Activated naive CD8-positive, alpha-beta T cell (primary cell): ENCODE data around the gene MYCBPAP.

ENCODE experiments used
- H3K27ac Mint-ChIP-seq: one replicate; pipeline ENCODE4 v1.8.0; 2021; ENCODE audit warnings: mixed read lengths
- H3K27me3 Mint-ChIP-seq: one replicate; pipeline ENCODE4 v1.8.0; 2021; ENCODE audit warnings: mixed read lengths
- H3K36me3 Mint-ChIP-seq: one replicate; pipeline ENCODE4 v1.8.0; 2021; ENCODE audit warnings: mixed read lengths
- H3K4me1 Mint-ChIP-seq: one replicate; pipeline ENCODE4 v1.8.0; 2021; ENCODE audit warnings: low read depth, mixed read lengths
- H3K4me3 Mint-ChIP-seq: one replicate; pipeline ENCODE4 v1.8.0; 2021; ENCODE audit warnings: mild to moderate bottlenecking, mixed read lengths
- H3K9me3 Mint-ChIP-seq: one replicate; pipeline ENCODE4 v1.8.0; 2021; ENCODE audit warnings: low read depth, mixed read lengths

Gene MYCBPAP

DNA sequence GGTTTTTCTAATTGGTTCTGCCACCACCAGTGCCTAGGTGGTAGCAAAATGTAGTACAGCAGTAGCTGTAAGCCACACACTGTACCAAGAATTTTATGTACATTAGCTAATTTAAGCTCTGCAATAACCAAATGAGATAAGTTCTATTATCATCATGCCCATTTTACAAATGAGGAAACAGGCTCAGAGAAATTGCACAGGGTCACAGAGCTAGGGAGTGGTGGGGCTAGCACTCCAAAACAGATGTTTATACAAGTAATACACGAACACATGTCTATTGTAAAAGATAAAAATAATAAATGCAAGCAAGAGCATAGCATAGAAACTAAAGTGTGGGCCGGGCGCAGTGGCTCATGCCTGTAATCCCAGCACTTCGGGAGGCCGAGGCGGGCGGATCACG lies 16.0 kb upstream of the MYCBPAP start:
- peaks cover 2% of the 10 kb centered on the region for H3K36me3 Mint-ChIP-seq
- H3K9me3 Mint-ChIP-seq: no peaks in the 10 kb centered on the region
- H3K4me1 Mint-ChIP-seq: peaks cover 2% of the 10 kb centered on the region
- no peak overlapping the region for H3K27ac Mint-ChIP-seq
- H3K27me3 Mint-ChIP-seq: no peaks in the 10 kb centered on the region
- H3K4me3 Mint-ChIP-seq: no peak overlapping the region

DNA sequence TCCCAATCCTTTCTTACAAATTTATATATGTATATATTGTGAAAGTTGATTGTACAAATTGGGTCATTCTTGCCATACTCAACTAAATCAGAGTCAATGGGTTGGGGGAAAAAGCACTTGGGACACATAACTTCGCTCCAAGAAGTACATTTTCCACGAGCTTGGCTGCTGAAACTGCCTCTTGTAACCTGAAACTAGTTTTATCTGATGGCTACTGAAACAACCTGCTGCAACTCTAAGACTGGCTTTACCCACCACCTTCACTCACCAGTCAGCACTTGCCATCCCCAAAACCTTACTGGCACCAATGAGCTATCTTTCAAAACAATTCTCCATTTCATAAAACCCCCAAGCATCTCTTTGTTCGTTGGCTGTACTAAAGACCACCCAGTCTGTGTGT lies 14.5 kb upstream of the MYCBPAP start:
- H3K36me3 Mint-ChIP-seq: peaks cover 2% of the 10 kb centered on the region
- H3K27ac Mint-ChIP-seq: no peak overlapping the region

GRCh38 chr17:50495217-50495823 lies 12.9 kb upstream of the MYCBPAP start:
- Mint-ChIP-seq H3K4me1 (no peaks in the 10 kb centered on the region), H3K9me3 (no peaks in the 10 kb centered on the region), H3K27ac (no peak overlapping the region), H3K36me3 (peaks cover 2% of the 10 kb centered on the region), H3K27me3 (no peaks in the 10 kb centered on the region), H3K4me3 (no peak overlapping the region)

More for the DNA sequence above, 14.5 kb upstream of the MYCBPAP start:
- Mint-ChIP-seq H3K9me3 (no peaks in the 10 kb centered on the region), H3K4me3 (no peak overlapping the region), H3K27me3 (no peaks in the 10 kb centered on the region), H3K4me1 (no peaks in the 10 kb centered on the region)

DNA sequence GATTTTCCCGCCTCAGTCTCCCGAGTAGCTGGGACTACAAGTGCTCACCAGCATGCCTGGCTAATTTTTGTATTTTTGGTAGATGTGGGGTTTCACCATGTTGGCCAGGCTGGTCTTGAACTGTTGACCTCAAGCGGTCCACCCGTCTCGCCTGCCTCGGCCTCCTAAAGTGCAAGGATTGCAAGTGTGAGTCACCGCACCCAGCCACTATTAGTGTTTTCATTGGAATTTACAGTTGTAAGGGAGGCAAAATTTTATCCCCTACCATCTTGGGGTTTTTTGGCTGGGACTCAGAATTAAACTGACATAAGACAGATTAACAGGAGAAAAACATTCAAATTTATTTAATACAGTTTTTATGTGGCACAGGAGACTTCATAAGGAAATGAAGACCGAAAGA lies 12.3 kb upstream of the MYCBPAP start:
- no peak overlapping the region for H3K4me3 Mint-ChIP-seq
- no peaks in the 10 kb centered on the region for H3K9me3 Mint-ChIP-seq
- H3K36me3 Mint-ChIP-seq: peaks cover 2% of the 10 kb centered on the region
- no peaks in the 10 kb centered on the region for H3K27me3 Mint-ChIP-seq
- no peak overlapping the region for H3K27ac Mint-ChIP-seq
- no peaks in the 10 kb centered on the region for H3K4me1 Mint-ChIP-seq

DNA sequence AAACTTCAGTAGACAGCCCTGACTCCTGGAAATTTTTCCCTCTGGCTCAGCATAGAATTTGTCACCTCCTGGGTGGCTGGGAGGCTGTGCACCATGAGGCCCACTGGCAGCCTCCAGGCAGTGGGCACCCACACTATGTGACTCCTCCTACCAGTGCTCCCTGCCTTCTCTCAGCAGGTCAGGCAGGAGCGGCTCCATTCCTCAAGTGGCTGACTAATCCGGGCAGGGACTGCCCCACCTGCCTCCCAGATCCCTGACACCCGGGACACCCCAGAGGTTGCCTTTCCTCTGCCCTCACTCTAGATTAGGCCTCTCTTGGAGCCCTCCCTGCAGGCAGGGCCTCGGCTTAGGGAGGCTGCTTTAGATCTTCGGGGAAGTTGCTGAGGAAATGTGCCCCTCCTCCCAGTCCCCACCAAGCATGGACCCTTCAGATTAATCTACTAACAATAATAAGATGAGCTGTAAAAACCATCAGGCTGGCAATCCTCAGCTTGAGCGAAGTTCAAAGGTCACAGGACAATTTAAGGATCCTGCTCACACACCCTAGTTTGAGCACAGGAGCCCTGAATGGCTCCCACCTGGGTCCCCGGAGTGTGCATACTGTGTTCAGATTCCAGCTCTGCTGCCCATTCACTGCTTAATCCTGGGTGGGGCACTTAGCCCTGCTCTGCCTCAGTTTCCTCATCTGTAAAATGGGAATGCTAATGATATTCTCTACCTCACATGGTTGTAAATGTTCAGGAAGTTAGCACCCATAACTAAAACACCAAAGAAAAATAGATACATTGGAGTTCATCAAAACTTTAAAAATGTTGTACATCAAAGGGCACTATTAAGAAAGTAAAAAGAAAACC lies 10.0 kb upstream of the MYCBPAP start:
- Mint-ChIP-seq H3K27me3 (no peaks in the 10 kb centered on the region), H3K4me1 (no peaks in the 10 kb centered on the region), H3K27ac (no peak overlapping the region), H3K36me3 (no peaks in the 10 kb centered on the region), H3K9me3 (no peaks in the 10 kb centered on the region), H3K4me3 (no peak overlapping the region)

GRCh38 chr17:50499270-50499669 lies 9.0 kb upstream of the MYCBPAP start:
- no peaks in the 10 kb centered on the region for H3K36me3 Mint-ChIP-seq
- H3K4me3 Mint-ChIP-seq: no peak overlapping the region
- no peaks in the 10 kb centered on the region for H3K27me3 Mint-ChIP-seq
- H3K4me1 Mint-ChIP-seq: peaks cover 7% of the 10 kb centered on the region
- no peak overlapping the region for H3K27ac Mint-ChIP-seq
- H3K9me3 Mint-ChIP-seq: no peaks in the 10 kb centered on the region

- no peaks in the 10 kb centered on the region for H3K9me3 Mint-ChIP-seq
- no peaks in the 10 kb centered on the region for H3K36me3 Mint-ChIP-seq
- no peaks in the 10 kb centered on the region for H3K27me3 Mint-ChIP-seq
- peaks cover 11% of the 10 kb centered on the region for H3K4me1 Mint-ChIP-seq
- H3K4me3 Mint-ChIP-seq: no peak overlapping the region
- no peak overlapping the region for H3K27ac Mint-ChIP-seq
These were observed 8.5 kb upstream of the MYCBPAP start for GRCh38 chr17:50499721-50500120.

GRCh38 chr17:50501054-50501453 lies 7.2 kb upstream of the MYCBPAP start:
- Mint-ChIP-seq H3K27me3 (no peaks in the 10 kb centered on the region), H3K4me1 (peaks cover 24% of the 10 kb centered on the region), H3K9me3 (no peaks in the 10 kb centered on the region), H3K4me3 (no peak overlapping the region), H3K27ac (no peak overlapping the region), H3K36me3 (no peaks in the 10 kb centered on the region)

DNA sequence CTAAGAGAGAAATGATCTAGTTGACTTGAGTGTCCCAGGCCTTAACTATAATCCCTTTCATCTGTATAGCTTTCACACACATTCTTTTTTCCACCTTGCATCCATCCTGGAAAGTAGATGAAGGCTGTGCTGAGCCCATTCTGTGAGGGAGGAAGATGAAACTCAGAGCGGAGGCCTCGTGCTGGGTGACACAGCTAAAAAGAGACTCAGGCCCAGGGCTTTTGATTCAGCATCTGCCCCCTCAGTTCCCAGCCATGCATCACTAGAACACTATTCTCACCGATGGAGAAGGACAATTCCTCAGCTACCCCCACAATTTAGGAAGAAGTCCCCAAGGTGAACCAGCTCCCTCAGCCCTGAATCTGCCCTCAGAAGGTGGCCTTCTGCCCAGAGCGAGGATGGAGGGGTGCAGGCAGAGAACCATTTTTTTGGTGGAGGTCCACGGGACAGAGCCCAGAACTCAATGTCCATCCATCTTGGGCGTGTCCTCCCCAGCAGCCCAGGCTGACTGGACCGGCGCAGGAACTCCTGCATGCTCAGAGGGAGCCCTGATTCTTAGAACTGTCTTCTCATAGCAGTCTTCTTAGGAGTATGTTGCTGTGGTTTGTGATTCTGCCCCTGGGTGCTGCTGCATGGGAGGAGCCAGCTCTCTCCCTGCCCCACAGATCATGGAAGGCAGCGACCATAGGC lies 5.8 kb upstream of the MYCBPAP start:
- Mint-ChIP-seq H3K4me1 (peaks cover 24% of the 10 kb centered on the region), H3K4me3 (no peak overlapping the region), H3K9me3 (no peaks in the 10 kb centered on the region), H3K27me3 (no peaks in the 10 kb centered on the region), H3K27ac (no peak overlapping the region), H3K36me3 (no peaks in the 10 kb centered on the region)

DNA sequence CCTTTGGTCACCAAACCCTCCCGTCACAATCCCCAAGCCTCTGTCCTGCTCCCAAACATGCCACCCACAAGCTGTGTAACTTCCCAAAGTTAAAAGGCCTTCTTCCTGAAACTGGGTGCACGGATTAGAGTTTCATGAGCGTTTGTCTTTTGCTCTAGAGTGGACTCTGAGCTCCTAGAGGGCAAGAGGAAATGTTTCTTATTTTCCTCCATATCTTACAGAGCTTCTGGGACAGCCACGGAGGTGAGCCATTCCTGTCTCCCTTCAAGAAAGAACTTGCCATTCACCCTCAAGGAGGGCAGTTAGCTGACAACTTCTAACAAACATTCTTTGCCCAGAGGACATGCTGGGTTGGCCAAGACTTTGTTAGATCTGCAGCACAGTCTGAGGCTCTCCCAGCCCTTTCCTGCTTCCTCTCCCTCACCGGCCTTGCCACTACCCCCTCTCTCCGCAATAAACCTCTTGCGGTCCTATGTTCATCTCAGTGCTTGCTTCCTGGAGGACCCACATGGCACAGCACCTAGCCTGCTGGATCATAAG lies 2.6 kb upstream of the MYCBPAP start:
- Mint-ChIP-seq H3K36me3 (no peaks in the 10 kb centered on the region), H3K27me3 (no peaks in the 10 kb centered on the region), H3K9me3 (no peaks in the 10 kb centered on the region), H3K27ac (peak overlapping the region; percentile 46), H3K4me1 (peaks cover 41% of the 10 kb centered on the region), H3K4me3 (no peak overlapping the region)

GRCh38 chr17:50506298-50506697 lies 1.9 kb upstream of the MYCBPAP start:
- H3K27me3 Mint-ChIP-seq: no peaks in the 10 kb centered on the region
- peaks cover 47% of the 10 kb centered on the region for H3K4me1 Mint-ChIP-seq
- H3K9me3 Mint-ChIP-seq: no peaks in the 10 kb centered on the region
- no peaks in the 10 kb centered on the region for H3K36me3 Mint-ChIP-seq
- no peak overlapping the region for H3K4me3 Mint-ChIP-seq
- H3K27ac Mint-ChIP-seq: peak overlapping the region; percentile 28

GRCh38 chr17:50508573-50509460 lies 578 bp downstream of the MYCBPAP start:
- Mint-ChIP-seq H3K36me3 (no peaks in the 10 kb centered on the region), H3K4me1 (peaks cover 50% of the 10 kb centered on the region), H3K27me3 (no peaks in the 10 kb centered on the region), H3K4me3 (peak overlapping the region; percentile 95), H3K9me3 (no peaks in the 10 kb centered on the region), H3K27ac (peak overlapping the region; percentile 91)

GRCh38 chr17:50511058-50511457 lies 2.8 kb downstream of the MYCBPAP start:
- Mint-ChIP-seq H3K36me3 (no peaks in the 10 kb centered on the region), H3K27ac (no peak overlapping the region), H3K27me3 (no peaks in the 10 kb centered on the region), H3K9me3 (no peaks in the 10 kb centered on the region), H3K4me3 (no peak overlapping the region), H3K4me1 (peaks cover 30% of the 10 kb centered on the region)

- H3K4me1 Mint-ChIP-seq: peaks cover 30% of the 10 kb centered on the region
- no peaks in the 10 kb centered on the region for H3K36me3 Mint-ChIP-seq
- H3K27me3 Mint-ChIP-seq: no peaks in the 10 kb centered on the region
- H3K27ac Mint-ChIP-seq: no peak overlapping the region
- no peak overlapping the region for H3K4me3 Mint-ChIP-seq
- no peaks in the 10 kb centered on the region for H3K9me3 Mint-ChIP-seq
These were observed 5.3 kb downstream of the MYCBPAP start for GRCh38 chr17:50513495-50513894.
